ENCODE results near the gene JMJD8.

DNA sequence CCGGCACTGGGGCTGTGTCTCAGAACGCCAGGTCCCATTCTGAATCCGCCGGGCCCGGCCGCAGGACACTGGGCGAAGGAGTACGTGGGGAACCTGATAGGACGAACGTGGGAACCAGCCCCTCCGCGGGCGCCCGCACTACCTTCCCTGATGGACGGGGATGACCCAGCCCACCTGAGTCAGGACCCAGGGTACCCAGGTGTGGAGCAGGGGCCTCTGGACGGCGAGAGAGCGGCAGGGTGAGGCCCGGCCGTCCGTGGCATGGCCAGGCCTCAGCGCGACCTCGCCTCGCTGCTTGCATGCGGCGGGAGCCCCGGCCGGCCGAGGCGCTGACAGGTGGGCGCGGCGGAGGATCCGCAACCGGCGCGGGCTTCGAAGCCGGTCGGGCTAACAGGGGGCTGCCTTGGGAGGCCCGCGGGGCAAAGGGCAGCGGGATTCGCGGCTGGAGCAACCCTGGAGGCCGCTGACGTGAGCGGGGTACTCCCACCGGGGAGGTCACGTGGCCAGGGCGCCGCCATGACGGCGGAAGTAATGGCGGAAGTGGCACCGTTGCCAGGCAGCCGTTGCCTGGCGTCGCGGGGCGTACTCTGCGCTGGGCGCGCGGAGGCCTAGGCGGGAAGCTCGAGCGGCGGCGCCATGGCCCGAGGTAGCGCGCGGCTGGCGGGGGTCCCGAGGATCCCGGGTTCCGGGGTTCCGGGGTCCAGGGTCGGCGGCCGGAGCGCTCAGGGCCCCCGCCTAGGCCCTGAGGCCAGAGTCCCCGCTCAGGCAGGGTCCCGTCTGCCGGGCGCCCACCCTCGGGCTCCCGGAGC, 35.1 kb downstream of the JMJD8 start, which contains the start of gene WDR90:
- no peak for TF ChIP-seq CTCF (IDR thresholded peaks at IDR 0.05 in 2 of 3, conservative IDR thresholded peaks at IDR 0.05 in 1 of 3; ENCODE audit: borderline replicate concordance in 1 of 3, insufficient read depth in 1 of 3, low read depth in 2 of 3, low read length in 2 of 3)
- TF ChIP-seq YY1 (IDR thresholded peaks at IDR 0.05; ENCODE audit: extremely low read depth, insufficient replicate concordance, low read depth, low read length) = peak; percentile 92
- no peak; the same call in 1 of the 2 replicates for TF ChIP-seq POLR2AphosphoS5 (IDR thresholded peaks at IDR 0.05; ENCODE audit: low read depth, low read length)

All from HCT116 (cell line).